Measurements from ENCODE around the gene KDELR1. TPM values are rescaled to one million over a fixed set of nuclear protein-coding genes. Genes with fewer than 3 reads are reported as not detected.

The KDELR1 gene
- total and polyA plus RNA-seq, 9 of the 15 experiments (the other 6 are each of a cell fraction or from before 2014, with no cell fraction given), result 6.1 to 165 (median 58.5) TPM

GRCh38 chr19:48354332-48354992, 36.9 kb downstream of the KDELR1 start (continued):
- TF ChIP-seq FOXO4 (CRISPR knock-in tag; IDR thresholded peaks at IDR 0.05) (no peak), MLLT1 (IDR thresholded peaks at IDR 0.05) (no peak), FOXM1 (IDR thresholded peaks at IDR 0.05; ENCODE audit: low read depth) (no peak), FOXM1 (CRISPR knock-in tag; IDR thresholded peaks at IDR 0.05; ENCODE audit: low read depth) (no peak), TAF7 (tag; IDR thresholded peaks at IDR 0.05) (no peak), RHOXF2B (CRISPR knock-in tag; conservative IDR thresholded peaks at IDR 0.05) (no peak), ZNF695 (CRISPR knock-in tag; IDR thresholded peaks at IDR 0.05) (no peak), HOMEZ (CRISPR knock-in tag; IDR thresholded peaks at IDR 0.05) (no peak), MAFG (tag; conservative IDR thresholded peaks at IDR 0.05) (peak; percentile 56; the same call in 1 of the 2 replicates), PTBP1 (IDR thresholded peaks at IDR 0.05; ENCODE audit: low read depth, low read length) (no peak), MTA2 (IDR thresholded peaks at IDR 0.05; ENCODE audit: low read depth) (no peak), C11orf30 (IDR thresholded peaks at IDR 0.05; ENCODE audit: low read depth) (peak; percentile 86), USF2 (CRISPR knock-in tag; IDR thresholded peaks at IDR 0.05) (no peak), BACH1 (tag; IDR thresholded peaks at IDR 0.05) (no peak), ZNF316 (IDR thresholded peaks at IDR 0.05) (peak; percentile 92), ZNF551 (CRISPR knock-in tag; IDR thresholded peaks at IDR 0.05) (no peak), SUPT5H (IDR thresholded peaks at IDR 0.05) (no peak), GTF2F1 (IDR thresholded peaks at IDR 0.05; ENCODE audit: low read depth, low read length) (no peak), ZNF24 (IDR thresholded peaks at IDR 0.05) (peak; percentile 89), ATF3 (IDR thresholded peaks at IDR 0.05) (0 out of 2 replicates have a peak, but pooled peaks have one; percentile 15), ATF3 (CRISPR knock-in tag; conservative IDR thresholded peaks at IDR 0.05) (no peak), RBM22 (IDR thresholded peaks at IDR 0.05; ENCODE audit: low read depth, low read length, poor library complexity, severe bottlenecking) (no peak), ZNF507 (tag; conservative IDR thresholded peaks at IDR 0.05) (no peak), CREM (IDR thresholded peaks at IDR 0.05; ENCODE audit: low read depth) (0 out of 2 replicates have a peak, but pooled peaks have one; percentile 4)

Data from K562 (cell line).